Transverse colon (tissue), 4 donors: Measurements from ENCODE around the gene MUCL3. TPM values are rescaled to one million over a fixed set of nuclear protein-coding genes. Genes with fewer than 3 reads are reported as not detected.

Source experiments
- DNase-seq: peaks from one replicate; pipeline ENCODE4 v3.0.0-alpha.2; 2019
- H3K27ac ChIP-seq, 4 donors: fragments of 200-600 bp; sonication (generic); 2 replicates each; pipeline ENCODE4 v1.5.1; 2016 to 2018; ENCODE audit warnings: inconsistent platforms in 4 of 4
- H3K27me3 ChIP-seq: fragments of 200-600 bp; sonication (generic); 2 replicates; pipeline ENCODE4 v1.5.1; 2017; ENCODE audit warnings: inconsistent platforms
- H3K36me3 ChIP-seq, 4 donors: fragments of 200-600 bp; sonication (generic); 2 replicates each; pipeline ENCODE4 v1.5.1; 2017 to 2019; ENCODE audit warnings: inconsistent platforms in 4 of 4
- H3K4me1 ChIP-seq, 4 donors: fragments of 200-600 bp; sonication (generic); 2 replicates each; pipeline ENCODE4 v1.5.1; 2017 to 2020; ENCODE audit warnings: inconsistent platforms in 4 of 4
- H3K4me3 ChIP-seq, 4 donors: fragments of 200-600 bp; sonication (generic); 1 replicate in 1 of 4; 2 replicates in 3 of 4; pipeline versions ENCODE4 v1.5.1 to v1.6.1; 2017 to 2019; ENCODE audit warnings: inconsistent platforms in 4 of 4
- H3K9me3 ChIP-seq, 2 donors: fragments of 200-600 bp; sonication (generic); 2 replicates each; pipeline ENCODE4 v1.5.1; 2017 to 2019; ENCODE audit warnings: inconsistent platforms in 2 of 2
- EP300 ChIP-seq: sonication (generic); formaldehyde crosslinking; IDR thresholded peaks from one replicate; pipeline ENCODE4 v1.6.1; 2017; ENCODE audit warnings: antibody characterized with exemption, low read depth
- POLR2A ChIP-seq: fragments of 450-650 bp; IDR thresholded peaks from one replicate; pipeline ENCODE4 v1.6.1; 2016; ENCODE audit warnings: antibody characterized with exemption, mild to moderate bottlenecking, moderate library complexity
- POLR2AphosphoS5 ChIP-seq, 3 donors: sonication (generic); formaldehyde crosslinking; IDR thresholded peaks; one replicate each; pipeline ENCODE4 v1.6.1; 2016; ENCODE audit warnings: antibody characterized with exemption in 3 of 3
- WGBS, 2 donors: methylation state at CpG; one replicate each; pipeline ENCODE4 v1.1.5; 2018; ENCODE audit warnings: low coverage in 1 of 2; 5-methylcytosine and 5-hydroxymethylcytosine counted together
- in situ Hi-C, 4 donors: fragments of 200-750 bp; cut with MboI; loops; one replicate each; pipeline versions ENCODE4 v1.15.0 to v1.15.1; 2017; ENCODE audit warnings: low sequenced_read_pairs in 3 of 4, low pct_ligation_motif_present in 1 of 4, low pct_unique_long_range_greater_than_20kb in 1 of 4
- intact Hi-C: fragments of 100-400 bp; cut with DNase I; formaldehyde crosslinking; loops from one replicate; pipeline ENCODE4 v1.15.1; 2023; ENCODE audit warnings: low total_unique reads
- total RNA-seq, 4 donors: library from RNA; depleted of rRNA; stranded (reverse); fragments of >200 nt; gene quantifications; one replicate each; pipeline ENCODE4 v1.1.0, GENCODE V29; 2016
- TF ChIP-seq, protein P1 (sequence below), 5 experiments: fragments of 200-600 bp in 3 of 5; fragments of 450-650 bp in 2 of 5; sonication (generic) in 3 of 5; IDR thresholded peaks; 1 replicate in 2 of 5; 2 replicates in 3 of 5; pipeline ENCODE4 v1.5.1; 2016 to 2017; ENCODE audit warnings: antibody characterized with exemption in 5 of 5, inconsistent platforms in 3 of 5, mild to moderate bottlenecking in 2 of 5, moderate library complexity in 1 of 5

Gene MUCL3
- total RNA-seq, 4 donors from 2014 or later = 0.16 to 0.41 TPM; not detected in 2

DNA sequence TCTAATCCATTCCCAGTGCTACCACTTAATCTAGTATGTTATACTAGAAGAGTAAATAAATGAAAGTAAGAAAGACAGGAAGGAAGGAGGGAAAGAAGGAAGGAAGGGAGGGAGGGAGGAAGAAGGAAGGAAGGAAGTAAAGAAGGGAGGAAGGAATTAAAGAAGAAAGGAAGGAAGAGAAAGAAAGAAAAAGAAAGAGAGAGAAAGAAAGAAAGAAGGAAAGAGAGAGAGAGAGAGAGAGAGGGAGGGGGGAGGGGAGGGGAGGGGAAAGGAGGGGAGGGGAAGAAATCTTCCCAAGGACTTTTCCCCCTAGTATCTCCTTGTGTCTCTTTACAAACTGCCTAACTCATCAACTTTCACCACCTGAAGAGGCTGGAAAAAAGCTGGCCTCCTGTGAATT is 21.9 kb downstream of the MUCL3 start:
- intact Hi-C loops = no loop called here
- in situ Hi-C loops = no loop called here
- Histone ChIP-seq H3K27me3 (peaks cover 32% of the 10 kb centered on the region), H3K4me1 (no peaks in the 10 kb centered on the region), H3K4me3 (no peak overlapping the region), H3K9me3 (no peaks in the 10 kb centered on the region), H3K36me3 (no peaks in the 10 kb centered on the region), H3K27ac (no peak overlapping the region)
- DNase-seq = no peak
- TF ChIP-seq, protein P1, sequence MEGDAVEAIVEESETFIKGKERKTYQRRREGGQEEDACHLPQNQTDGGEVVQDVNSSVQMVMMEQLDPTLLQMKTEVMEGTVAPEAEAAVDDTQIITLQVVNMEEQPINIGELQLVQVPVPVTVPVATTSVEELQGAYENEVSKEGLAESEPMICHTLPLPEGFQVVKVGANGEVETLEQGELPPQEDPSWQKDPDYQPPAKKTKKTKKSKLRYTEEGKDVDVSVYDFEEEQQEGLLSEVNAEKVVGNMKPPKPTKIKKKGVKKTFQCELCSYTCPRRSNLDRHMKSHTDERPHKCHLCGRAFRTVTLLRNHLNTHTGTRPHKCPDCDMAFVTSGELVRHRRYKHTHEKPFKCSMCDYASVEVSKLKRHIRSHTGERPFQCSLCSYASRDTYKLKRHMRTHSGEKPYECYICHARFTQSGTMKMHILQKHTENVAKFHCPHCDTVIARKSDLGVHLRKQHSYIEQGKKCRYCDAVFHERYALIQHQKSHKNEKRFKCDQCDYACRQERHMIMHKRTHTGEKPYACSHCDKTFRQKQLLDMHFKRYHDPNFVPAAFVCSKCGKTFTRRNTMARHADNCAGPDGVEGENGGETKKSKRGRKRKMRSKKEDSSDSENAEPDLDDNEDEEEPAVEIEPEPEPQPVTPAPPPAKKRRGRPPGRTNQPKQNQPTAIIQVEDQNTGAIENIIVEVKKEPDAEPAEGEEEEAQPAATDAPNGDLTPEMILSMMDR (IDR thresholded peaks at IDR 0.05) = no peak
- TF ChIP-seq POLR2AphosphoS5 (IDR thresholded peaks at IDR 0.05) = no peak
- TF ChIP-seq POLR2A = no peak
- no peak for TF ChIP-seq EP300

DNA sequence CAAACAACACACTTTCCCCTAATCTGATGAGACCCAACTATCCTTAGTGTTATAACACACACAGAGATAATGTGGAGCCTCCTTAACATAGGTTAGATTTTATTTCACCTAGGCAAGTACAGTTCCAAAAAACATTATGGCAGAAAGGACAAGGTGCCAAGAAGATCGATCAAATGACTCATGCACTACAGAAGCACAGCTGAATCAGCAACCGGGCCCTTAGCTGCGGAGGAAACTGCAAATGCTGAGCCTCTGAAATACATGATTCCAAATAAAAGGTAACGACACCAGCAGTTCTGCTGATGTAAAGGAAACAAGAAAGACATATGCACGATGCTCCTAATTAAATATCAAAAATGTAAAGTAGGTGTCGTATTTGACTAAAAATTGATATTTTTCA is 22.9 kb downstream of the MUCL3 start:
- DNase-seq = no peak
- Histone ChIP-seq H3K27ac (no peak overlapping the region), H3K36me3 (no peaks in the 10 kb centered on the region), H3K27me3 (peaks cover 23% of the 10 kb centered on the region), H3K9me3 (no peaks in the 10 kb centered on the region), H3K4me3 (no peak overlapping the region), H3K4me1 (no peaks in the 10 kb centered on the region)
- 70 to 80% methylated on average over 6 of the region's 6 CpGs for WGBS, 2 donors
- in situ Hi-C loops (no loop called here), intact Hi-C loops (no loop called here)
- TF ChIP-seq POLR2AphosphoS5 (IDR thresholded peaks at IDR 0.05) (no peak), EP300 (no peak), POLR2A (no peak)
- TF ChIP-seq, protein P1 (IDR thresholded peaks at IDR 0.05) = no peak

DNA sequence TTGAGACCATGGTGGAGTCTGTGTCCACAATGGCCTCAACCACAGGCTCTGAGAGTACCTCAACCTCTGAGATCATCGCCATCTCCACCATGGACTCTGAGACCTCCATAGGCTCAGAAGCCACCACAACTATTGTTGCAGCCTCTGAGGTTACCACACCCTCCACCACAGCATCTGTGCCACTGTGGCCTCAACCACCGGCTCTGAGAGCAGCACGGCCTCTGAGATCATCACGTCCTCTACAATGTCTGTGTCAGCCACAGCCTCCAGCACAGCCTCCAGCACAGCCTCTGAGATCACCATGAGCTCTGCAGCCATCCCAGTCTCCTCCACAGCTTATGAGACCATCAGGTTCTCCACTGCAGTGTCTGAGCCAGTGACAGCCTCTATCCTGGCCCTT is 23.3 kb downstream of the MUCL3 start:
- 83% methylated on average over 4 of the region's 4 CpGs; no CpG with 5 or more reads in 1 of the 2 donors for WGBS, 2 donors
- TF ChIP-seq POLR2A (no peak), EP300 (no peak), POLR2AphosphoS5 (IDR thresholded peaks at IDR 0.05) (no peak)
- TF ChIP-seq, protein P1 (IDR thresholded peaks at IDR 0.05) = no peak

DNA sequence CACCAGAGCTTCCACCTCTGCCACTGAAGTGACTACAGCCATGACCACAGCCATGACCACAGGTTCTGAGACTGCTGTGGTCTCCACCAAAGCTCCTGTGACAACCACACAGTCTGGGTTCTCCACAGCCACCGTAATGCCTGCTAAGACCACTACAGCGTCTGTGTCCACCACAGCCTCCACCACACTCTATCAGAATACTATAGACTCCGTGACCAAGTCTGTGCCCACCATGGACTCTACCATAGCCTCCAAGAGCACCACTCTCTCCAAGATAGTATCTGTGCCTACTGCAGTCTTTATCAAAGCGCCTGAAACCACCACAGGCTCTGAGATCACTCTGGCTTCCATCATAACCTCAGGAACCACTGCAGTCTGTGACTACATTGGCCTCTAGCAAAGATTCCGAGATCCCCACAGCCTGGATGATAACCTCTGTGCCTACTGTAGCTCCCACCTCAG is 24.4 kb downstream of the MUCL3 start:
- TF ChIP-seq EP300 = no peak
- TF ChIP-seq POLR2AphosphoS5 (IDR thresholded peaks at IDR 0.05) = no peak
- no peak for TF ChIP-seq POLR2A
- TF ChIP-seq, protein P1 (IDR thresholded peaks at IDR 0.05) = no peak
- peaks cover 9% of the 10 kb centered on the region for H3K27me3 ChIP-seq
- no peak overlapping the region for H3K27ac ChIP-seq
- DNase-seq = no peak
- in situ Hi-C loops (no loop called here), intact Hi-C loops (no loop called here)
- no peaks in the 10 kb centered on the region for H3K9me3 ChIP-seq
- no peaks in the 10 kb centered on the region for H3K36me3 ChIP-seq
- H3K4me1 ChIP-seq = no peaks in the 10 kb centered on the region
- 86% methylated on average over 5 of the region's 5 CpGs; no CpG with 5 or more reads in 1 of the 2 donors for WGBS, 2 donors
- no peak overlapping the region for H3K4me3 ChIP-seq

More for the DNA sequence above, 23.3 kb downstream of the MUCL3 start:
- no peak overlapping the region for H3K4me3 ChIP-seq
- peaks cover 19% of the 10 kb centered on the region for H3K27me3 ChIP-seq
- in situ Hi-C loops (no loop called here), intact Hi-C loops (no loop called here)
- no peaks in the 10 kb centered on the region for H3K4me1 ChIP-seq
- no peaks in the 10 kb centered on the region for H3K9me3 ChIP-seq
- DNase-seq = no peak
- no peaks in the 10 kb centered on the region for H3K36me3 ChIP-seq
- H3K27ac ChIP-seq = no peak overlapping the region
